ENCODE data around the gene WDR87. TPM values are rescaled to one million over a fixed set of nuclear protein-coding genes. Genes with fewer than 3 reads are reported as not detected.

WDR87 gene
- total and polyA plus RNA-seq, 2 of the 8 experiments (the other 6 are each of a cell fraction or from before 2014, with no cell fraction given) = not detected

- TF ChIP-seq CHD7 (IDR thresholded peaks at IDR 0.05; ENCODE audit: insufficient replicate concordance, low read length) (no peak), SRF (IDR thresholded peaks at IDR 0.05; ENCODE audit: low read depth, low read length) (no peak), MAFK (IDR thresholded peaks at IDR 0.05; ENCODE audit: low read depth, low read length) (no peak), HDAC2 (IDR thresholded peaks at IDR 0.05; ENCODE audit: borderline replicate concordance in 1 of 2, low read depth in 2 of 2, low read length in 2 of 2) (no peak), TBP (IDR thresholded peaks at IDR 0.05; ENCODE audit: low read depth, low read length) (no peak)
These were observed 44.2 kb upstream of the WDR87 start (continued) for GRCh38 chr19:37950471-37951175.

All from H1 (cell line).